CD14-positive monocyte (primary cell): ENCODE measurements around the gene MORN1. TPM values are rescaled to one million over a fixed set of nuclear protein-coding genes. Genes with fewer than 3 reads are reported as not detected.

Source experiments
- DNase-seq, 3 donors: peaks; one replicate each; pipeline ENCODE4 v3.0.0-alpha.2; 2011 to 2022
- H2AFZ ChIP-seq: 2 replicates; pipeline ENCODE4 v1.6.0; 2012; ENCODE audit warnings: mild to moderate bottlenecking, low read depth, low read length, inconsistent platforms; ENCODE audit not compliant: insufficient read depth, poor library complexity, severe bottlenecking
- H3K27ac ChIP-seq, 2 donors: 1 replicate in 1 of 2; 2 replicates in 1 of 2; pipeline ENCODE4 v1.5.1; 2012 to 2013; ENCODE audit warnings: low read length in 2 of 2, control low read depth in 1 of 2, inconsistent platforms in 1 of 2, low read depth in 1 of 2, mild to moderate bottlenecking in 1 of 2
- H3K27me3 ChIP-seq, 2 donors: one replicate each; pipeline versions ENCODE4 v1.6.0 to v1.6.1; 2011 to 2013; ENCODE audit warnings: low read length in 2 of 2; ENCODE audit not compliant: control insufficient read depth in 2 of 2, insufficient read depth in 2 of 2
- H3K36me3 ChIP-seq, 2 donors: replicated peaks in 1 of 2; 1 replicate in 1 of 2; 2 replicates in 1 of 2; pipeline versions ENCODE4 v1.5.1 to v1.6.1; 2012 to 2013; ENCODE audit warnings: low read length in 2 of 2, control low read depth in 1 of 2, inconsistent platforms in 1 of 2, mild to moderate bottlenecking in 1 of 2; ENCODE audit not compliant: insufficient read depth in 2 of 2, control insufficient read depth in 1 of 2
- H3K4me1 ChIP-seq, 2 donors: 1 replicate in 1 of 2; 2 replicates in 1 of 2; pipeline versions ENCODE4 v1.5.1 to v1.6.1; 2012 to 2013; ENCODE audit warnings: low read length in 2 of 2, control low read depth in 1 of 2, inconsistent platforms in 1 of 2, mild to moderate bottlenecking in 1 of 2, moderate library complexity in 1 of 2; ENCODE audit not compliant: insufficient read depth in 2 of 2, control insufficient read depth in 1 of 2
- H3K4me2 ChIP-seq: replicated peaks from 2 replicates; pipeline ENCODE3; 2012; ENCODE audit warnings: low read length, moderate library complexity, mild to moderate bottlenecking; ENCODE audit not compliant: poor library complexity, severe bottlenecking; ENCODE audit errors: extremely low read depth
- H3K4me3 ChIP-seq, 3 experiments: fragments of 200-600 bp in 1 of 3; sonication (generic) in 1 of 3; replicated peaks in 1 of 3; 1 replicate in 2 of 3; 2 replicates in 1 of 3; pipeline ENCODE4 v1.5.1; 2011 to 2013; ENCODE audit warnings: low read length in 3 of 3, mild to moderate bottlenecking in 3 of 3, control low read depth in 2 of 3, low read depth in 2 of 3, inconsistent platforms in 1 of 3, moderate library complexity in 1 of 3
- H3K79me2 ChIP-seq: 2 replicates; pipeline ENCODE4 v1.6.0; 2012; ENCODE audit warnings: mild to moderate bottlenecking, control low read depth, inconsistent platforms, low read length, moderate library complexity; ENCODE audit not compliant: insufficient read depth
- H3K9ac ChIP-seq: 2 replicates; pipeline ENCODE4 v1.6.0; 2017; ENCODE audit warnings: low read length, mild to moderate bottlenecking; ENCODE audit not compliant: insufficient read depth, poor library complexity, severe bottlenecking
- H3K9me3 ChIP-seq, 2 donors: replicated peaks in 1 of 2; 1 replicate in 1 of 2; 2 replicates in 1 of 2; pipeline versions ENCODE4 v1.5.1 to v1.6.1; 2012 to 2013; ENCODE audit warnings: low read length in 2 of 2, control low read depth in 1 of 2; ENCODE audit not compliant: control insufficient read depth in 1 of 2, insufficient read depth in 1 of 2
- H4K20me1 ChIP-seq: 2 replicates; pipeline ENCODE4 v1.6.0; 2012; ENCODE audit warnings: mild to moderate bottlenecking, low read length, control low read depth, moderate library complexity; ENCODE audit not compliant: insufficient read depth
- H3K27ac Mint-ChIP-seq, 7 donors: one replicate each; pipeline ENCODE4 v1.8.0; 2020; ENCODE audit warnings: mild to moderate bottlenecking in 7 of 7, mixed read lengths in 7 of 7, moderate library complexity in 6 of 7, inconsistent platforms in 2 of 7
- H3K27me3 Mint-ChIP-seq, 3 donors: one replicate each; pipeline ENCODE4 v1.8.0; 2021 to 2022; ENCODE audit warnings: low read depth in 3 of 3, mild to moderate bottlenecking in 3 of 3, mixed read lengths in 3 of 3, moderate library complexity in 3 of 3, inconsistent platforms in 1 of 3
- H3K36me3 Mint-ChIP-seq, 2 donors: one replicate each; pipeline ENCODE4 v1.8.0; 2020; ENCODE audit warnings: mixed read lengths in 2 of 2, inconsistent platforms in 1 of 2, mild to moderate bottlenecking in 1 of 2
- H3K4me1 Mint-ChIP-seq: one replicate; pipeline ENCODE4 v1.8.0; 2020; ENCODE audit warnings: mild to moderate bottlenecking, mixed read lengths
- H3K4me3 Mint-ChIP-seq, 2 donors: one replicate each; pipeline ENCODE4 v1.8.0; 2020; ENCODE audit warnings: mild to moderate bottlenecking in 2 of 2, mixed read lengths in 2 of 2, moderate library complexity in 1 of 2
- H3K9me3 Mint-ChIP-seq, 7 donors: one replicate each; pipeline ENCODE4 v1.8.0; 2020 to 2022; ENCODE audit warnings: mixed read lengths in 7 of 7, mild to moderate bottlenecking in 6 of 7, moderate library complexity in 6 of 7, inconsistent platforms in 2 of 7
- WGBS: methylation state at CpG from one replicate; pipeline ENCODE4 v1.1.5; 2013; ENCODE audit warnings: missing lambda C conversion rate; ENCODE audit not compliant: insufficient coverage; 5-methylcytosine and 5-hydroxymethylcytosine counted together
- intact Hi-C, 2 donors: fragments of 100-400 bp; cut with micrococcal nuclease; formaldehyde crosslinking; loops; one replicate each; pipeline versions ENCODE4 v1.15.0 to v1.15.1; 2023
- polyA plus RNA-seq, 3 donors: library from polyadenylated mRNA; depleted of rRNA in 1 of 3; unstranded in 2 of 3; stranded (reverse) in 1 of 3; fragments of 300-500 nt in 2 of 3; fragments of >200 nt in 1 of 3; fragmentation: Illumina TruSeq in 2 of 3; gene quantifications; 1 replicate in 2 of 3; 2 replicates in 1 of 3; pipeline ENCODE4 v1.2.3, GENCODE V29; 2012 to 2021
- TF ChIP-seq, protein P1 (sequence below): fragments of 200-600 bp; IDR thresholded peaks from one replicate; pipeline ENCODE4 v1.8.0; 2022; ENCODE audit warnings: antibody characterized with exemption, mild to moderate bottlenecking

MORN1 gene
- polyA plus RNA-seq, 3 donors, result 1.5 to 3.0 (median 1.7) TPM

GRCh38 chr1:2356911-2357845, 34.2 kb downstream of the MORN1 start:
- H3K27me3 Mint-ChIP-seq, result peaks cover 4 to 8% (median 5%) of the 10 kb centered on the region in 3 donors
- intact Hi-C loops, result no loop called here
- H3K27ac ChIP-seq, result no peak overlapping the region
- no peak overlapping the region for H3K4me3 ChIP-seq
- no peak for DNase-seq
- peaks cover 0 to 3% (median 0%) of the 10 kb centered on the region in 7 donors for H3K9me3 Mint-ChIP-seq
- TF ChIP-seq, protein P1, sequence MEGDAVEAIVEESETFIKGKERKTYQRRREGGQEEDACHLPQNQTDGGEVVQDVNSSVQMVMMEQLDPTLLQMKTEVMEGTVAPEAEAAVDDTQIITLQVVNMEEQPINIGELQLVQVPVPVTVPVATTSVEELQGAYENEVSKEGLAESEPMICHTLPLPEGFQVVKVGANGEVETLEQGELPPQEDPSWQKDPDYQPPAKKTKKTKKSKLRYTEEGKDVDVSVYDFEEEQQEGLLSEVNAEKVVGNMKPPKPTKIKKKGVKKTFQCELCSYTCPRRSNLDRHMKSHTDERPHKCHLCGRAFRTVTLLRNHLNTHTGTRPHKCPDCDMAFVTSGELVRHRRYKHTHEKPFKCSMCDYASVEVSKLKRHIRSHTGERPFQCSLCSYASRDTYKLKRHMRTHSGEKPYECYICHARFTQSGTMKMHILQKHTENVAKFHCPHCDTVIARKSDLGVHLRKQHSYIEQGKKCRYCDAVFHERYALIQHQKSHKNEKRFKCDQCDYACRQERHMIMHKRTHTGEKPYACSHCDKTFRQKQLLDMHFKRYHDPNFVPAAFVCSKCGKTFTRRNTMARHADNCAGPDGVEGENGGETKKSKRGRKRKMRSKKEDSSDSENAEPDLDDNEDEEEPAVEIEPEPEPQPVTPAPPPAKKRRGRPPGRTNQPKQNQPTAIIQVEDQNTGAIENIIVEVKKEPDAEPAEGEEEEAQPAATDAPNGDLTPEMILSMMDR, result no peak
- H3K4me3 Mint-ChIP-seq, result no peak overlapping the region
- no peak overlapping the region for H3K9ac ChIP-seq
- H3K4me1 Mint-ChIP-seq, result peaks cover 8% of the 10 kb centered on the region
- H3K36me3 Mint-ChIP-seq, result no peaks in the 10 kb centered on the region
- H4K20me1 ChIP-seq, result no peaks in the 10 kb centered on the region
- 91% methylated on average over 30 of the region's 37 CpGs for WGBS
- no peaks in the 10 kb centered on the region for H3K36me3 ChIP-seq
- no peaks in the 10 kb centered on the region for H3K79me2 ChIP-seq
- no peaks in the 10 kb centered on the region for H3K27me3 ChIP-seq
- peak overlapping the region in 1 of 7 donors; percentile 40 for H3K27ac Mint-ChIP-seq
- no peak overlapping the region for H2AFZ ChIP-seq
- no peak overlapping the region for H3K4me2 ChIP-seq
- no peaks in the 10 kb centered on the region for H3K9me3 ChIP-seq
- H3K4me1 ChIP-seq, result peaks cover 0 to 3% of the 10 kb centered on the region in 2 donors

- WGBS, result 98% methylated on average over 15 of the region's 15 CpGs
- no peak overlapping the region for H2AFZ ChIP-seq
Measured at GRCh38 chr1:2356401-2356800, 35.0 kb downstream of the MORN1 start.

More at GRCh38 chr1:2356401-2356800, 35.0 kb downstream of the MORN1 start:
- Histone ChIP-seq H3K27ac (no peak overlapping the region), H4K20me1 (no peaks in the 10 kb centered on the region), H3K4me2 (no peak overlapping the region), H3K9me3 (no peaks in the 10 kb centered on the region), H3K9ac (no peak overlapping the region), H3K4me3 (no peak overlapping the region), H3K4me1 (peaks cover 0 to 3% of the 10 kb centered on the region in 2 donors), H3K36me3 (no peaks in the 10 kb centered on the region), H3K27me3 (no peaks in the 10 kb centered on the region), H3K79me2 (no peaks in the 10 kb centered on the region)
- DNase-seq, result no peak
- Mint-ChIP-seq H3K36me3 (no peaks in the 10 kb centered on the region), H3K27me3 (peaks cover 4 to 8% (median 5%) of the 10 kb centered on the region in 3 donors), H3K4me3 (no peak overlapping the region), H3K4me1 (peaks cover 8% of the 10 kb centered on the region), H3K27ac (no peak overlapping the region), H3K9me3 (peaks cover 0 to 2% (median 0%) of the 10 kb centered on the region in 7 donors)
- TF ChIP-seq, protein P1, result no peak
- intact Hi-C loops, result no loop called here
